ENCODE data around the gene ATP8A2. TPM values are rescaled to one million over a fixed set of nuclear protein-coding genes. Genes with fewer than 3 reads are reported as not detected.

Gene ATP8A2
- total and polyA plus RNA-seq, 9 of the 15 experiments (the other 6 are each of a cell fraction or from before 2014, with no cell fraction given): under 0.01 to 0.33 (median 0.06) TPM; not detected in 4

DNA sequence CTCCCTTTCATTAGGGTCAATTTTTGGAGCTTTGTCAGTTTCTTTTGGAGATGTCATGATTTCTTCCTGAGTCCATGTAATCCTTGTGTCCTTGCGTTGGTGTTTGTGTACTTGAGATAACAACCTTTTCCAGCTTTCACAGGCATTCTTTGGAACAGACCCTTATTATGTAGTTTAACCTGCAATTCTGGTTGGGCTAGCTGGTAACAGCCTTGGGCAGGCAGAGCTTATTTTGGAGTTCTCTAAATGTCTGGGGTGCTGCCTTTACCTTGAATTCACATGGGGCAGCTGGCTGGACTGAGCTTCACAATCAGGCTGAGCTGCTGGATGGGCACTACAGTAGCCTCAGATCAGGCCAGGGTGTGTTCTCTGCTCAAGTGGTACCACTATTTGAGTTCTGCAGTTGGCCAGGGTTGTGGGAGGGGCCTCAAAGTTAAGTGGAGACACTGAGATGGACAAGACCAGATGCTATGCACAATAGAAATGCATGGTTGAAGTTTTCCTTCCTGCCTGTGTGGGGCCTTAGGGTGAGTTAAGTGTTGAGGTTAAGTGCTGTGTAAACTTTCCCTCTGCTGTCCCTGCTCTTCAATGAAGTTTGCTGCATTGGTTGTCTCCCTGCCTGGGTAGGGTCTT, 277.3 kb downstream of the ATP8A2 start:
- no TSS peak for BruUV-seq (replicated peaks)
- Histone ChIP-seq H2AFZ (ENCODE audit: low read depth, low read length) (no peak overlapping the region), H3K4me1 (replicated peaks in 1 of 2; ENCODE audit: control insufficient read depth in 2 of 2, insufficient read depth in 2 of 2, low read length in 2 of 2) (no peaks in the 10 kb centered on the region), H3K27me3 (ENCODE audit: control insufficient read depth in 2 of 2, insufficient read depth in 2 of 2, low read length in 2 of 2) (no peaks in the 10 kb centered on the region), H3K4me3 (no peak overlapping the region), H3K9me3 (replicated peaks; ENCODE audit: control insufficient read depth, insufficient read depth, low read depth, low read length) (no peaks in the 10 kb centered on the region), H3K4me2 (ENCODE audit: insufficient read depth, low read length) (no peak overlapping the region), H4K20me1 (replicated peaks; ENCODE audit: control insufficient read depth, insufficient read depth, low read length) (no peaks in the 10 kb centered on the region), H3K9me1 (ENCODE audit: control insufficient read depth, insufficient read depth, low read length) (no peaks in the 10 kb centered on the region), H3K79me2 (ENCODE audit: control insufficient read depth, insufficient read depth, low read length) (no peaks in the 10 kb centered on the region), H3K27ac (ENCODE audit: extremely low read depth, low read depth, low read length) (no peak overlapping the region), H3K36me3 (ENCODE audit: control insufficient read depth, insufficient read depth, low read length) (no peaks in the 10 kb centered on the region), H3K9ac (ENCODE audit: insufficient read depth in 1 of 2, low read depth in 2 of 2, low read length in 2 of 2) (no peak overlapping the region)
- WGBS (ENCODE audit: insufficient coverage, low coverage, missing lambda C conversion rate): 0% methylated on average over 1 of the region's 1 CpG
- intact Hi-C loops (cut with micrococcal nuclease) (no loop called here), in situ Hi-C loops (cut with MboI) (no loop called here)
- ChIA-PET CTCF (ENCODE audit: low intra/inter-chr PET ratio) (no interaction called here), POLR2A (no interaction called here)
- ATAC-seq (no peak), FAIRE-seq (no peak), DNase-seq (ENCODE audit: extremely low read depth in 1 of 4, low spot score in 3 of 4) (no peak)
- TF ChIP-seq RBM15 (IDR thresholded peaks at IDR 0.05; ENCODE audit: insufficient read depth, low read length): no peak
- TF ChIP-seq SMARCA5 (IDR thresholded peaks at IDR 0.05): no peak
- TF ChIP-seq MYNN (IDR thresholded peaks at IDR 0.05): no peak
- TF ChIP-seq MYNN (CRISPR knock-in tag; IDR thresholded peaks at IDR 0.05): no peak
- TF ChIP-seq TCFL5 (CRISPR knock-in tag; conservative IDR thresholded peaks at IDR 0.05): no peak
- no peak for TF ChIP-seq TAF1 (IDR thresholded peaks at IDR 0.05; ENCODE audit: control insufficient read depth, extremely low read depth, insufficient read depth, low read length, severe bottlenecking)
- TF ChIP-seq ZKSCAN8 (CRISPR knock-in tag; IDR thresholded peaks at IDR 0.05): no peak
- no peak for TF ChIP-seq KAT8 (IDR thresholded peaks at IDR 0.05; ENCODE audit: low read depth)
- TF ChIP-seq WHSC1 (IDR thresholded peaks at IDR 0.05; ENCODE audit: low read length): no peak
- TF ChIP-seq, protein P1, sequence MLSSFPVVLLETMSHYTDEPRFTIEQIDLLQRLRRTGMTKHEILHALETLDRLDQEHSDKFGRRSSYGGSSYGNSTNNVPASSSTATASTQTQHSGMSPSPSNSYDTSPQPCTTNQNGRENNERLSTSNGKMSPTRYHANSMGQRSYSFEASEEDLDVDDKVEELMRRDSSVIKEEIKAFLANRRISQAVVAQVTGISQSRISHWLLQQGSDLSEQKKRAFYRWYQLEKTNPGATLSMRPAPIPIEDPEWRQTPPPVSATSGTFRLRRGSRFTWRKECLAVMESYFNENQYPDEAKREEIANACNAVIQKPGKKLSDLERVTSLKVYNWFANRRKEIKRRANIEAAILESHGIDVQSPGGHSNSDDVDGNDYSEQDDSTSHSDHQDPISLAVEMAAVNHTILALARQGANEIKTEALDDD (IDR thresholded peaks at IDR 0.05): no peak
- TF ChIP-seq, protein P2, sequence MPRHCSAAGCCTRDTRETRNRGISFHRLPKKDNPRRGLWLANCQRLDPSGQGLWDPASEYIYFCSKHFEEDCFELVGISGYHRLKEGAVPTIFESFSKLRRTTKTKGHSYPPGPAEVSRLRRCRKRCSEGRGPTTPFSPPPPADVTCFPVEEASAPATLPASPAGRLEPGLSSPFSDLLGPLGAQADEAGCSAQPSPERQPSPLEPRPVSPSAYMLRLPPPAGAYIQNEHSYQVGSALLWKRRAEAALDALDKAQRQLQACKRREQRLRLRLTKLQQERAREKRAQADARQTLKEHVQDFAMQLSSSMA (CRISPR knock-in tag; IDR thresholded peaks at IDR 0.05): no peak
- no peak for TF ChIP-seq PTRF (tag; IDR thresholded peaks at IDR 0.05)
- no peak for TF ChIP-seq KAT7 (CRISPR knock-in tag; IDR thresholded peaks at IDR 0.05; ENCODE audit: borderline replicate concordance)
- TF ChIP-seq CREB1 (IDR thresholded peaks at IDR 0.05): no peak
- TF ChIP-seq CREB1 (CRISPR knock-in tag; IDR thresholded peaks at IDR 0.05): no peak

Measured in K562 (cell line).